PC-3 (cell line): ENCODE measurements around the gene BZW1.

Source experiments
- EZH2phosphoT487 ChIP-seq: fragments of 300-600 bp; sonication (generic); IDR thresholded peaks from 2 replicates; pipeline ENCODE4 v1.6.1; 2018; ENCODE audit warnings: mild to moderate bottlenecking, antibody characterized with exemption, low read length, borderline replicate concordance
- TF ChIP-seq, protein P1 (sequence below): fragments of 300-600 bp; sonication (generic); conservative IDR thresholded peaks from 2 replicates; pipeline ENCODE4 v1.5.1; 2017; ENCODE audit warnings: antibody characterized with exemption, low read depth, mild to moderate bottlenecking, low read length

- TF ChIP-seq, protein P1, sequence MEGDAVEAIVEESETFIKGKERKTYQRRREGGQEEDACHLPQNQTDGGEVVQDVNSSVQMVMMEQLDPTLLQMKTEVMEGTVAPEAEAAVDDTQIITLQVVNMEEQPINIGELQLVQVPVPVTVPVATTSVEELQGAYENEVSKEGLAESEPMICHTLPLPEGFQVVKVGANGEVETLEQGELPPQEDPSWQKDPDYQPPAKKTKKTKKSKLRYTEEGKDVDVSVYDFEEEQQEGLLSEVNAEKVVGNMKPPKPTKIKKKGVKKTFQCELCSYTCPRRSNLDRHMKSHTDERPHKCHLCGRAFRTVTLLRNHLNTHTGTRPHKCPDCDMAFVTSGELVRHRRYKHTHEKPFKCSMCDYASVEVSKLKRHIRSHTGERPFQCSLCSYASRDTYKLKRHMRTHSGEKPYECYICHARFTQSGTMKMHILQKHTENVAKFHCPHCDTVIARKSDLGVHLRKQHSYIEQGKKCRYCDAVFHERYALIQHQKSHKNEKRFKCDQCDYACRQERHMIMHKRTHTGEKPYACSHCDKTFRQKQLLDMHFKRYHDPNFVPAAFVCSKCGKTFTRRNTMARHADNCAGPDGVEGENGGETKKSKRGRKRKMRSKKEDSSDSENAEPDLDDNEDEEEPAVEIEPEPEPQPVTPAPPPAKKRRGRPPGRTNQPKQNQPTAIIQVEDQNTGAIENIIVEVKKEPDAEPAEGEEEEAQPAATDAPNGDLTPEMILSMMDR: no peak
- TF ChIP-seq EZH2phosphoT487: no peak
Measured at GRCh38 chr2:200779214-200779613, 32.5 kb upstream of the BZW1 start.
